Activated CD4-positive, CD25-positive, alpha-beta regulatory T cell treated with anti-CD3 and anti-CD28 coated beads, Interleukin-2, amount 50 U/mL, for 72 hours (primary cell): ENCODE measurements around the gene DCTPP1.

Experiments used
- DNase-seq: peaks from one replicate; pipeline ENCODE4 v3.0.0; 2021

The DCTPP1 gene

DNA sequence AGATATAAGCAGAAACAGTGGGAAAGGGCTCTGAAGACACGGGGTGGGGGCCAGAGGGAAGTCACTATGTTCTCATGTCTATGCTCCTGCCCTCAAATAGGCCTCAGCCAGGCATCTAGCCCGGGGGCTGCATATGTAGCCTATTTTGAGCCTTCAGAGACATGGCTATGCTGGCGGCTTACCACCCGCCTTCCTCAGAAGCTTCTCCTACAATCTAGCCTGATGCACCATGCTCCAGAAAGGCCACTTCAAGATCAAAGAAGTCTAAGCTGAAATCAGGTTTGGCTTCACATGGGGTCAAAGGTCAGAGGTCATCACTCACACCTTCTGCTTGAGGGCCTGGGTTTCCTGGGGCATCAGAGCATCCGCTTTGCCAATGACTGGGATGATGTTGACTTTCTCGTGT is 49.0 kb downstream of the DCTPP1 start:
- DNase-seq, result no peak

DNA sequence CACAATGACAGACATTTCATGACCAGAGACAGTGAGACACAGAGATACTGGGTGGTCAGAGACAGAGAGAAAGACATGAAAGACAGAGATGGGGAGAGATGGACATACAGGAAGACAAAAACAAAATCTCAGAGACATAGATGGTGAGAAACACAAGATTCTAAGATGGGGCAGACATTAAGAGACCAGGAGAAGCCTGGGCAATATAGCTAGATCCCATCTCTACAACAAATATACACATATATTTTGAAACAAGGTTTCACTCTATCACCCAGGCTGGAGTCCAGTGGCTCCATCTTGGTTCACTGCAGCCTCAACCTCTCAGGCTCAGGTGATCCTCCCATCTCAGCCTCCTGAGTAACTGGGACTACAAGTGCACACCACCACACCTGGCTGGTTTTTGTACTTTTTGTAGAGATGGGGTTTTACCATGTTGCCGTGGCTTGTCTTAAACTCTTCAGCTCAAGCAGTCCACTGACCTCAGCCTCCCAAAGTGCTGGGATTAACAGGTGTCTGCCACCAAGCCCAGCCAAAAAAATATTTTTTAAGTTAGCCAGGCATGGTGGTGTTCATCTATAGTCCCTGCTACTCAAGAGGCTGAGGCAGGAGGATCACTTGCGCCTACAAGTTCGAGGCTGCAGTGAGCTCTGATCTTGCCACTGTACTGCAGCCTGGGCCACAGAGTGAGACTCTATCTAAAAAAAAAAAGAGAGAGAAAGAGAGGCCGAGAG is 49.6 kb downstream of the DCTPP1 start:
- DNase-seq, result no peak

DNA sequence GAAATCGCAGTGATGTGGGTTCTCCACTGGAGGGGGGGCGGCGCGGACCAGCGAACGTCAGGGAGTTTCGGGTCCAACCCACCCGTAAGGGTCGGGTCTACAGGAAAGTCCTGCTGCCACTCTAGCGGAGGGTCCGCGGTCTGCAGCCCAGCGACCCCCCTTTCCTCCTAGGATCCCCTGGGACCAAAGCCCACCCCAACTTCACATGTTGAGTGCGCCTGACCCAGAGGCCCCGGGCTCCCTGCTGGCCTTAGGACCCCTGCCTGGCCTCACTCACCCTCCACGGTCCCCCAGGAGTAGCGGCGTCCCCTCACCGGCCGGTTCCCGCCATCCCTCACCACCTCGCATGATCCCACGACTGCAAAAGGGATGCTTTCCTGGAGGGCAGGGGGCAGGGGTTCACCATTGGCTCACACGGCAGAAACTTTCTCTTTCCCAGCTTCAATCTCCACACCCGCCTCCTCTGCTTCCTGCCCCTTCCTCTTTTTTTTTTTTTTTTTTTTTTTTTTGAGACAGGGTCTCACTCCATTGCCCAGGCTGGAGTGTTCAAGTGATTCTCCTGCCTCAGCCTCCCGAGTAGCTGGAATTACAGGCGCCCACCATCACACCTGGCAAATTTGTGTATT is 50.6 kb downstream of the DCTPP1 start:
- no peak for DNase-seq

DNA sequence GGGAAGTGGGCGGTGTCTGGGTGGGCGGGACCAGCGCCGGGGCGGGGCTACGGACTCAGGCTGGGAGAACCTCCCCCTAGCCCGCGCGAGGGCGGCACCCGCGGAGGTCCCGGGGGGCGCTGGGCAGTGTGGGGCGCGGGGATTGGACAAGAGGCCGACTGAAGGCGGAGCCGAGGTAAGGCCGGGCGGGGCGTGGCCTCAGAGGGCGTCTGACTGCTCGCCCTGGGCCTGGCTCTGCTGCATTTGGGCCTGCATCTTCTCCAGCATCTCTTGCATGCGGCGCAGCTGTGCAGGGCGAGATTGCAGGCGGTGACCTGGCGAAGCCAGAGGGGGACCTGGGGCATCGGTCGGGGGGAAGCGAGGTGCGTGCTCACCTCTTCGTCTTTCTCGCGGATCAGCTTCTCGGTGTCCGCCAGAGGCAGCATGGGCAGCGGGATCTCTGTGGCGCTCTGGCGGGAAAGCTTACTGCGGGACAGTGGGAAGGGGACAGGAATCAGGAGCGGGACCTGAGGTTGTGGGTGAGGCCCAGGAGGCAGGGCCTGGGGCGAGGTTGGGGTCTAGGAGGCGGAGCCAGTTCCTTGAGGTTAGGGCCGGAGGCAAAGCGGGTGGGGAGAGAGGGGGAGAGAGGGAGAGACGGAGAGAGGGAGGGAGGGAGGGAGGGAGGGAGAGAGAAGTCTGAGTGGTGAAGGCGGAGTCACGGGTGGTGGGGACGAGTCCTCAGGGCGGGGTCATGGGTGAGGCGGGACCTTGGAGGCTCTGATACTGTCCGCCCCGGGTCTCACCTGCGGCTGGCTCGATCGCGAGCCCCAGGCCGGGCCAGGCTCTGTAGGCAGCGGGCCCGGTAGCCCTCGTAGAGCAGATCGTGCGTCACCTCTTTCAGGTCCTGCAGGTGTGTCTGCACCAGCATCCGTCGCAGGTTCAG is 51.3 kb downstream of the DCTPP1 start:
- DNase-seq, result peak; percentile 96

DNA sequence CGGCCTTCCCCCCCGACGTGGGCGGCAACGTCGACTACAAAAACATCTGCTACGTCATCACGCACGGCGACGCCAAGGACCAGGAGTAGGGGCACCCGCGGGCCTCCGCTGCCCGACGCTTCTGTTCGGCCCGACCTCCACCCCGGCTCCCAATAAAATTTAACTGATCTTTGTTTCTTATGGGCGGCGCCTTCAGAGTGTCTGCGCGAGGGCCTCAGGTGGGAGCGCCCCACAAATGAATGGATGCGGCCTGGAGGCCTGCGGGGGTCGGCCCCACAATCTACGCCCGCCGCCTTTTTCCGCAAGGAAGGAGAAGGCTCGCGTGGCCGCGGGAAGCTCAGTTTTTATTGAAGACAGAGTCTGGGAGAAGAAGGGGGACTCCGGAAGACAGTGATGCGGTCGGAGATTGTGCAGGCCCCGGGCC is 52.0 kb downstream of the DCTPP1 start:
- peak; percentile 83 for DNase-seq

DNA sequence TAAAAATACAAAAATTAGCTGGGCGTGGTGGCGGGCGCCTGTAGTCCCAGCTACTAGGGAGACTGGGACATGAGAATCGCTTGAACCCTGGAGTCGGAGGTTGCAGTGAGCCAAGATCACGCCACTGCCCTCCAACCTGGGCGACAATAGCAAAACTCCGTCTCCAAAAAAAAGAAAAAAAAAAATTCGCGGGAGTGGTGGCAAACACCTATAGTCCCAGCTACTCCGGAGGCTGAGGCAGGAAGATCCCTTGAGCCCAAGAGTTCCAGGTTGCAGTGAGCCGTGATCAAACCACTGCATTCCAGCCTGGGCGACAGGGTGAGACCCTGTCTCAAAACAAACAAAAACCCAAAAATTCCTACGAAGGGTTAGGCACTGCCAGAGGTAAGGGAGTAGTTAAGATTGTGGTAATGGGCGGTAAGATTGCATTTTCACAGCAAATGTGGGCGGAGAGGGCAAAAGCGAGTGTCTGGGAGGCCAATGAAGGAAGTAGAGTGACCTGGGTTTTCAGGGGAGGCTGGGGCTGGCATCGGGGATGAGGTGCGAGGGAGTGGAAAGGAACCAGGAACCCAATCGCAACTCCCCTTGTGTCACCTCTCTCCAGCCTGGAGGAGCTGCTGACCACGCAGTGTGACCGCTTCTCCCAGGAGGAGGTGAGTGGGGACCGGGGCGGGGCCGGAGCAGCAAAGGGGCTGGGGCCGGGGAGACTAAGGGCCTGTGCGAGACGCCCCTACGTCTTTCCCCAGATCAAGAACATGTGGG is 52.6 kb downstream of the DCTPP1 start:
- no peak for DNase-seq

DNA sequence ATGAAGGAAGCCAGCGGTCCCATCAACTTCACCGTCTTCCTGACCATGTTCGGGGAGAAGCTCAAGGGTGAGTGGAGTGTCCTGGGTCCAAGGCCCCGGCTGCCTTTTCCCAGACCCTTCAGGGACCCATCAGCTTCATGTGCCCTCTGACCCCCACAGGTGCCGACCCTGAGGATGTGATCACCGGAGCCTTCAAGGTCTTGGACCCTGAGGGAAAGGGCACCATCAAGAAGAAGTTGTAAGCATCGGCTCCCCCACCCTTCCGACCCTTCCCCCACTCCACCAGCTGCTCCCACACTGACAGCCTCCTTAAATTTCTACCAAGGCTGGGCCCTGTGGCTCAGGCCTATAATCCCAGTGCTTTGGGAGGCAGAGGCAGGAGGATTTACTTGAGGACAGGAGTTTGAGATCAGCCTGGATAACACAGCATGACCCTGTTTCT is 53.3 kb downstream of the DCTPP1 start:
- DNase-seq, result no peak

DNA sequence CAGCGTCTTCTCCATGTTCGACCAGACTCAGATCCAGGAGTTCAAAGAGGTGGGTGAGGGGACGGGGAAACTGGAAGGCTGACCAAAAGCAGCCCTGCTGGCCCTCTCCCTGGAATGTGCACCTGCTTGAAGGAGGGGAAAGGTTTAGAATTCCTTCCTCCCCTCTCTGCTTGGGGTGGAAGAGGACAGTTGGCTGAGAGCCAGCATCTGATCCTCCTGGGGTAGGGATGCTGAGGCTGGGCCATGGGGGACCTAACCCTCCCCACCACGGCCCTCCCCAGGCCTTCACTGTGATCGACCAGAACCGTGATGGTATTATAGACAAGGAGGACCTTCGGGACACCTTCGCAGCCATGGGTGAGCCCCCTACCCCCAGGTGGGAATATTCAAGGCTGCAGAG is 54.0 kb downstream of the DCTPP1 start:
- no peak for DNase-seq

DNA sequence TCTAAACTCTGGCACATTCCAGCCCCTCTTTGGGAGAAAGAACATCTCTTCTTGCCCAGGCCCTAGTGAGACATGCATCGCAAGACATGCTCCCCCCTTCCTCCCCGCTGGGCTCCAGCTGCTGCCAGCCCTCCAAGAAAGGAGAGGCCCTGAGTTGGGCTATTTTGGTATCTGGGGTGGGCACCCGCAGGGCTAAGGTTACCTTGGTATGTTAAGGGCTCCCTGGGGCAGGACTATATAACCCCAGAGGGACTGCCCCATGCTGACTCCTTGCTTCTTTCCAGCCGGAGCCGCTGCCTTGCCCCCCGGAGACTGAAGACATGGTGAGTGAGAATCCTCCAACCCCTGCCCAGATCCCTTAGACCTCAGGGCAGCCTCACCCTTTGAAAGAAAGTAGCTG is 55.3 kb downstream of the DCTPP1 start, which contains the start of gene MYL11:
TSS of gene MYL11 (plus strand) at position 265 of the 400 bp plus-strand sequence. CDS start at position 321, 56 bp downstream.
- no peak for DNase-seq
